ENCODE measurements around the gene LMO1.
A peak's percentile ranks its signal among the peaks of the same experiment; 100 is the strongest.

DNA sequence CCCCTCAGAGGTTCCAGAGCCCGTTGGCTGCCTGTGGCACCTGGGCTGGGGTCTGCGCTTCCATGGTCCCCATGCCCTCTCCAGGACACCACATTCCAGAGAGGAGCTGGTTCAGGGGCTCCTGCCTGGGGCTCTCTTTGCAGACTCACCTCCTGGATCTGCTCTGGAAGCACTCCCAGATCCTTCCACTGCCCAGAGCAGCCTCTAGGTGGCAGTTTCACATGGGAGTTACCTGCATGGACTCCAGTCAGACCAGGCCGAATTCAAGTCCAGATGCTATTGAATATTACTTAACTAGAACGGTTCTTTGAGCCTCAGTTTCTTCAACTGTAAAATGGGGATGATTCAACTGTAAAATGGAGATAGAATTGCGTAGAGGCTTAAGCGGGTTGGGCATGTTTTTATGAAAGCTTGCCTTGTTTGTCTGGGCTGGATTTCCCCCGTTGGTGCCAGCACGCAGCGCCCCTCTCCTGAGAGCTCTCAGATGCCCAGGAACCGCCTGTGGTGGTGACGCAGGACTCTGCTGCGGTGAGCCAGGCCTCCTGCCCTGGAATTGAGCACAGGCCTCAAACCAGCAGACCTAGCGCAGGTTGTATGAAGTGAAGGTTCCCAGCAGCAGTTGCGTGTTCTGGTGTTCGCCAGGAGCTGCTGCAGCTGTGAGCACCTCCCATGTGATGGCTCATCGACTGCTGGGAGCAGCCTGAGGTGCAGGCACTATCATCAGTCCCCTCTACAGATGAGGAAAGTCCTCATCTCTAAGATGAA lies 44.2 kb downstream of the LMO1 start:
- TF ChIP-seq, protein P1, sequence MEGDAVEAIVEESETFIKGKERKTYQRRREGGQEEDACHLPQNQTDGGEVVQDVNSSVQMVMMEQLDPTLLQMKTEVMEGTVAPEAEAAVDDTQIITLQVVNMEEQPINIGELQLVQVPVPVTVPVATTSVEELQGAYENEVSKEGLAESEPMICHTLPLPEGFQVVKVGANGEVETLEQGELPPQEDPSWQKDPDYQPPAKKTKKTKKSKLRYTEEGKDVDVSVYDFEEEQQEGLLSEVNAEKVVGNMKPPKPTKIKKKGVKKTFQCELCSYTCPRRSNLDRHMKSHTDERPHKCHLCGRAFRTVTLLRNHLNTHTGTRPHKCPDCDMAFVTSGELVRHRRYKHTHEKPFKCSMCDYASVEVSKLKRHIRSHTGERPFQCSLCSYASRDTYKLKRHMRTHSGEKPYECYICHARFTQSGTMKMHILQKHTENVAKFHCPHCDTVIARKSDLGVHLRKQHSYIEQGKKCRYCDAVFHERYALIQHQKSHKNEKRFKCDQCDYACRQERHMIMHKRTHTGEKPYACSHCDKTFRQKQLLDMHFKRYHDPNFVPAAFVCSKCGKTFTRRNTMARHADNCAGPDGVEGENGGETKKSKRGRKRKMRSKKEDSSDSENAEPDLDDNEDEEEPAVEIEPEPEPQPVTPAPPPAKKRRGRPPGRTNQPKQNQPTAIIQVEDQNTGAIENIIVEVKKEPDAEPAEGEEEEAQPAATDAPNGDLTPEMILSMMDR (conservative IDR thresholded peaks at IDR 0.05; ENCODE audit: low read length): peak; percentile 74
- TF ChIP-seq EZH2phosphoT487 (IDR thresholded peaks at IDR 0.05; ENCODE audit: borderline replicate concordance): no peak

Measured in Loucy (cell line).